Ascending aorta (tissue), 2 donors: Measurements from ENCODE around the gene PLCB1. TPM values are rescaled to one million over a fixed set of nuclear protein-coding genes. Genes with fewer than 3 reads are reported as not detected.

Source experiments
- DNase-seq, 2 donors: peaks; one replicate each; pipeline ENCODE4 v3.0.0-alpha.2; 2019; ENCODE audit warnings: low spot score in 2 of 2
- H3K27ac ChIP-seq, 2 donors: fragments of 200-600 bp; sonication (generic); one replicate each; pipeline ENCODE4 v1.5.1; 2016 to 2017; ENCODE audit warnings: mild to moderate bottlenecking in 1 of 2
- H3K27me3 ChIP-seq: fragments of 200-600 bp; sonication (generic); one replicate; pipeline ENCODE4 v1.5.1; 2017
- H3K36me3 ChIP-seq, 2 donors: fragments of 200-600 bp; sonication (generic); one replicate each; pipeline ENCODE4 v1.5.1; 2016
- H3K4me1 ChIP-seq, 2 donors: fragments of 200-600 bp; sonication (generic); one replicate each; pipeline ENCODE4 v1.5.1; 2016 to 2017; ENCODE audit warnings: mild to moderate bottlenecking in 1 of 2
- H3K4me3 ChIP-seq, 2 donors: fragments of 200-600 bp; sonication (generic); one replicate each; pipeline ENCODE4 v1.5.1; 2016 to 2017; ENCODE audit warnings: mild to moderate bottlenecking in 1 of 2
- H3K9me3 ChIP-seq, 2 donors: fragments of 200-600 bp; sonication (generic); one replicate each; pipeline ENCODE4 v1.5.1; 2016
- CTCF ChIP-seq, 3 experiments: fragments of 200-600 bp in 2 of 3; fragments of 450-650 bp in 1 of 3; sonication (generic) in 2 of 3; IDR thresholded peaks; one replicate each; pipeline ENCODE4 v1.5.1; 2016 to 2019; ENCODE audit warnings: antibody characterized with exemption in 3 of 3, mild to moderate bottlenecking in 1 of 3, moderate library complexity in 1 of 3
- intact Hi-C: fragments of 100-400 bp; cut with DNase I; formaldehyde crosslinking; loops from one replicate; pipeline ENCODE4 v1.15.1; 2023
- total RNA-seq: library from RNA; depleted of rRNA; stranded (reverse); fragments of >200 nt; gene quantifications from one replicate; pipeline ENCODE4 v1.1.0, GENCODE V29; 2016

Gene PLCB1
- total RNA-seq, 1 donor from 2014 or later = 22.9 TPM

GRCh38 chr20:8321001-8321400, 188.9 kb downstream of the PLCB1 start:
- Histone ChIP-seq H3K4me3 (no peak overlapping the region), H3K27me3 (no peaks in the 10 kb centered on the region), H3K27ac (no peak overlapping the region), H3K4me1 (no peaks in the 10 kb centered on the region), H3K9me3 (no peaks in the 10 kb centered on the region), H3K36me3 (no peaks in the 10 kb centered on the region)
- DNase-seq = no peak
- intact Hi-C loops = no loop called here
- TF ChIP-seq CTCF (IDR thresholded peaks at IDR 0.05) = no peak

- H3K27me3 ChIP-seq = no peaks in the 10 kb centered on the region
- no peaks in the 10 kb centered on the region for H3K4me1 ChIP-seq
- intact Hi-C loops = no loop called here
- H3K36me3 ChIP-seq = no peaks in the 10 kb centered on the region
- no peaks in the 10 kb centered on the region for H3K9me3 ChIP-seq
- H3K27ac ChIP-seq = no peak overlapping the region
- no peak for TF ChIP-seq CTCF (IDR thresholded peaks at IDR 0.05)
- DNase-seq = no peak
- no peak overlapping the region for H3K4me3 ChIP-seq
Measured at GRCh38 chr20:8322662-8323217, 190.7 kb downstream of the PLCB1 start.

- H3K9me3 ChIP-seq = no peaks in the 10 kb centered on the region
- TF ChIP-seq CTCF (IDR thresholded peaks at IDR 0.05) = no peak
- intact Hi-C loops = no loop called here
- DNase-seq = no peak
- H3K27me3 ChIP-seq = no peaks in the 10 kb centered on the region
- no peaks in the 10 kb centered on the region for H3K36me3 ChIP-seq
- no peak overlapping the region for H3K27ac ChIP-seq
- H3K4me1 ChIP-seq = no peaks in the 10 kb centered on the region
- no peak overlapping the region for H3K4me3 ChIP-seq
Measured at GRCh38 chr20:8326191-8326590, 194.1 kb downstream of the PLCB1 start.

GRCh38 chr20:8326899-8327298, 194.8 kb downstream of the PLCB1 start:
- H3K9me3 ChIP-seq = no peaks in the 10 kb centered on the region
- intact Hi-C loops = no loop called here
- H3K27ac ChIP-seq = no peak overlapping the region
- TF ChIP-seq CTCF (IDR thresholded peaks at IDR 0.05) = no peak
- no peaks in the 10 kb centered on the region for H3K4me1 ChIP-seq
- no peaks in the 10 kb centered on the region for H3K36me3 ChIP-seq
- H3K4me3 ChIP-seq = no peak overlapping the region
- no peaks in the 10 kb centered on the region for H3K27me3 ChIP-seq
- DNase-seq = no peak

GRCh38 chr20:8328189-8328588, 196.1 kb downstream of the PLCB1 start:
- no peak for TF ChIP-seq CTCF (IDR thresholded peaks at IDR 0.05)
- Histone ChIP-seq H3K36me3 (no peaks in the 10 kb centered on the region), H3K4me1 (no peaks in the 10 kb centered on the region), H3K27ac (no peak overlapping the region), H3K4me3 (no peak overlapping the region), H3K27me3 (no peaks in the 10 kb centered on the region), H3K9me3 (no peaks in the 10 kb centered on the region)
- intact Hi-C loops = no loop called here
- no peak for DNase-seq

- no peaks in the 10 kb centered on the region for H3K9me3 ChIP-seq
- DNase-seq = no peak
- intact Hi-C loops = no loop called here
- H3K27me3 ChIP-seq = no peaks in the 10 kb centered on the region
- no peak for TF ChIP-seq CTCF (IDR thresholded peaks at IDR 0.05)
- H3K27ac ChIP-seq = no peak overlapping the region
- H3K36me3 ChIP-seq = no peaks in the 10 kb centered on the region
- H3K4me1 ChIP-seq = no peaks in the 10 kb centered on the region
- no peak overlapping the region for H3K4me3 ChIP-seq
Measured at GRCh38 chr20:8330319-8330784, 198.3 kb downstream of the PLCB1 start.
